UCSD-AML1 (cell line): ENCODE measurements around the gene PNMA6F.
"Not testable (repeated sequence)": the region's sequence is repeated elsewhere in the genome, so short reads cannot be mapped to it uniquely, and the experiment has no call there.

Experiments used
- DNase-seq: peaks from one replicate; lab custom pipeline; 2025; ENCODE audit not compliant: unreplicated experiment; lab: John Stamatoyannopoulos, UW

The PNMA6F gene

GRCh38 chrX:153336121-153336894, 14.7 kb upstream of the PNMA6F start:
- DNase-seq = no peak

GRCh38 chrX:153334654-153335295, 13.2 kb upstream of the PNMA6F start:
- no peak for DNase-seq

GRCh38 chrX:153333821-153334653, 12.5 kb upstream of the PNMA6F start, which contains the start of gene ZNF275:
TSS of gene ZNF275 (plus strand) at chrX:153334153. CDS start at chrX:153336680, 2,527 bp downstream.
- DNase-seq = peak; percentile 83

GRCh38 chrX:153333266-153333665, 11.7 kb upstream of the PNMA6F start:
- no peak for DNase-seq

GRCh38 chrX:153327561-153327960, 6.0 kb upstream of the PNMA6F start:
- DNase-seq = no peak

- DNase-seq = no peak
These were observed 897 bp downstream of the PNMA6F start for GRCh38 chrX:153320555-153321184.

GRCh38 chrX:153320047-153320443, 1.5 kb downstream of the PNMA6F start:
- not testable (repeated sequence) for DNase-seq

- DNase-seq = no peak
These were observed 2.1 kb downstream of the PNMA6F start for GRCh38 chrX:153319295-153320046.

- no peak for DNase-seq
These were observed 2.8 kb downstream of the PNMA6F start for GRCh38 chrX:153318811-153319210.

- no peak for DNase-seq
These were observed 3.4 kb downstream of the PNMA6F start for GRCh38 chrX:153317996-153318722.

GRCh38 chrX:153317306-153317705, 4.3 kb downstream of the PNMA6F start:
- DNase-seq = no peak

- DNase-seq = no peak
These were observed 8.7 kb downstream of the PNMA6F start for GRCh38 chrX:153312842-153313241.

- DNase-seq = no peak
These were observed 9.5 kb downstream of the PNMA6F start for GRCh38 chrX:153312041-153312440.

GRCh38 chrX:153310901-153311300, 10.7 kb downstream of the PNMA6F start:
- DNase-seq = no peak

GRCh38 chrX:153307276-153308178, 14.0 kb downstream of the PNMA6F start:
- no peak for DNase-seq

GRCh38 chrX:153306527-153307115, 14.9 kb downstream of the PNMA6F start:
- DNase-seq = no peak

GRCh38 chrX:153305972-153306371, 15.6 kb downstream of the PNMA6F start:
- no peak for DNase-seq

GRCh38 chrX:153304988-153305736, 16.4 kb downstream of the PNMA6F start:
- DNase-seq = no peak
